ENCODE results near the gene TPT1. TPM values are rescaled to one million over a fixed set of nuclear protein-coding genes. Genes with fewer than 3 reads are reported as not detected.
"Not testable (repeated sequence)": the region's sequence is repeated elsewhere in the genome, so short reads cannot be mapped to it uniquely, and the experiment has no call there.

The TPT1 gene
- total RNA-seq, 1 experiment from 2014 or later: 1,350 TPM

GRCh38 chr13:45314822-45315221, 26.2 kb downstream of the TPT1 start:
- DNase-seq (ENCODE audit: low spot score): no peak
- in situ Hi-C loops (cut with HindIII; ENCODE audit: low sequenced_read_pairs): no loop called here

- in situ Hi-C loops (cut with HindIII; ENCODE audit: low sequenced_read_pairs): no loop called here
- no peak for DNase-seq (ENCODE audit: low spot score)
Observed at GRCh38 chr13:45310341-45311131, 30.4 kb downstream of the TPT1 start.

- in situ Hi-C loops (cut with HindIII; ENCODE audit: low sequenced_read_pairs): no loop called here
- DNase-seq (ENCODE audit: low spot score): no peak
Observed at GRCh38 chr13:45306966-45307365, 34.0 kb downstream of the TPT1 start.

- DNase-seq (ENCODE audit: low spot score): no peak
- in situ Hi-C loops (cut with HindIII; ENCODE audit: low sequenced_read_pairs): no loop called here
Observed at GRCh38 chr13:45305079-45305478, 35.9 kb downstream of the TPT1 start.

GRCh38 chr13:45303866-45304265, 37.1 kb downstream of the TPT1 start:
- no peak for DNase-seq (ENCODE audit: low spot score)
- in situ Hi-C loops (cut with HindIII; ENCODE audit: low sequenced_read_pairs): no loop called here

GRCh38 chr13:45303026-45303425, 38.0 kb downstream of the TPT1 start:
- no peak for DNase-seq (ENCODE audit: low spot score)
- in situ Hi-C loops (cut with HindIII; ENCODE audit: low sequenced_read_pairs): no loop called here

GRCh38 chr13:45302507-45302906, 38.5 kb downstream of the TPT1 start:
- DNase-seq (ENCODE audit: low spot score): no peak
- in situ Hi-C loops (cut with HindIII; ENCODE audit: low sequenced_read_pairs): no loop called here

GRCh38 chr13:45301263-45301662, 39.7 kb downstream of the TPT1 start:
- in situ Hi-C loops (cut with HindIII; ENCODE audit: low sequenced_read_pairs): no loop called here
- no peak for DNase-seq (ENCODE audit: low spot score)

- in situ Hi-C loops (cut with HindIII; ENCODE audit: low sequenced_read_pairs): no loop called here
- DNase-seq (ENCODE audit: low spot score): no peak
Observed at GRCh38 chr13:45300190-45300985, 40.6 kb downstream of the TPT1 start.

- in situ Hi-C loops (cut with HindIII; ENCODE audit: low sequenced_read_pairs): loop anchor here (25.0 kb wide), 1 partner anchor 262 kb away; no protein-coding TSS in a partner anchor
- DNase-seq (ENCODE audit: low spot score): no peak
Observed at GRCh38 chr13:45299194-45299593, 41.8 kb downstream of the TPT1 start.

- in situ Hi-C loops (cut with HindIII; ENCODE audit: low sequenced_read_pairs): loop anchor here (25.0 kb wide), 1 partner anchor 261 kb away; no protein-coding TSS in a partner anchor
- DNase-seq (ENCODE audit: low spot score): not testable (repeated sequence)
Observed at GRCh38 chr13:45298550-45298949, 42.4 kb downstream of the TPT1 start.

- DNase-seq (ENCODE audit: low spot score): no peak
- in situ Hi-C loops (cut with HindIII; ENCODE audit: low sequenced_read_pairs): loop anchor here (25.0 kb wide), 1 partner anchor 261 kb away; no protein-coding TSS in a partner anchor
Observed at GRCh38 chr13:45298206-45298505, 42.8 kb downstream of the TPT1 start.

- no peak for DNase-seq (ENCODE audit: low spot score)
- in situ Hi-C loops (cut with HindIII; ENCODE audit: low sequenced_read_pairs): loop anchor here (25.0 kb wide), 1 partner anchor 260 kb away; no protein-coding TSS in a partner anchor
Observed at GRCh38 chr13:45297456-45298205, 43.4 kb downstream of the TPT1 start.

GRCh38 chr13:45296259-45296658, 44.7 kb downstream of the TPT1 start:
- no peak for DNase-seq (ENCODE audit: low spot score)
- in situ Hi-C loops (cut with HindIII; ENCODE audit: low sequenced_read_pairs): loop anchor here (25.0 kb wide), 1 partner anchor 259 kb away; no protein-coding TSS in a partner anchor

- DNase-seq (ENCODE audit: low spot score): no peak
- in situ Hi-C loops (cut with HindIII; ENCODE audit: low sequenced_read_pairs): loop anchor here (25.0 kb wide), 1 partner anchor 258 kb away; no protein-coding TSS in a partner anchor
Observed at GRCh38 chr13:45295536-45295935, 45.4 kb downstream of the TPT1 start.

GRCh38 chr13:45292176-45292575, 48.8 kb downstream of the TPT1 start:
- in situ Hi-C loops (cut with HindIII; ENCODE audit: low sequenced_read_pairs): loop anchor here (25.0 kb wide), 1 partner anchor 255 kb away; no protein-coding TSS in a partner anchor
- no peak for DNase-seq (ENCODE audit: low spot score)

GRCh38 chr13:45289936-45290563, 50.9 kb downstream of the TPT1 start:
- in situ Hi-C loops (cut with HindIII; ENCODE audit: low sequenced_read_pairs): loop anchor here (25.0 kb wide), 1 partner anchor 253 kb away; no protein-coding TSS in a partner anchor
- DNase-seq (ENCODE audit: low spot score): no peak
